NCI-H2029 treated with DMSO at 0.1 percent for 48 hours (cell line): ENCODE data around the gene ZBED6.
"Not testable (repeated sequence)": the region's sequence is repeated elsewhere in the genome, so short reads cannot be mapped to it uniquely, and the experiment has no call there.

Experiments
- DNase-seq: peaks from one replicate; lab custom pipeline; 2025; lab: John Stamatoyannopoulos, UW

ZBED6 gene

GRCh38 chr1:203795441-203796235 lies at the start of gene ZBED6, which contains the start of gene ZC3H11A:
Gene ZBED6 (plus strand): TSS chr1:203795623. CDS start chr1:203797523, 1,900 bp downstream.
Gene ZC3H11A (plus strand): TSS chr1:203795623. CDS start chr1:203817071, 21,448 bp downstream.
- DNase-seq = peak; percentile 89

GRCh38 chr1:203746281-203746680 lies 49.1 kb upstream of the ZBED6 start:
- no peak for DNase-seq

GRCh38 chr1:203751051-203751450 lies 44.4 kb upstream of the ZBED6 start:
- no peak for DNase-seq

- not testable (repeated sequence) for DNase-seq
Measured at GRCh38 chr1:203751618-203752361, 43.6 kb upstream of the ZBED6 start.

GRCh38 chr1:203754455-203754864 lies 41.0 kb upstream of the ZBED6 start:
- DNase-seq = no peak

- DNase-seq = no peak
Measured at GRCh38 chr1:203756036-203756435, 39.4 kb upstream of the ZBED6 start.

- DNase-seq = not testable (repeated sequence)
Measured at GRCh38 chr1:203758749-203759148, 36.7 kb upstream of the ZBED6 start.

GRCh38 chr1:203760506-203760905 lies 34.9 kb upstream of the ZBED6 start:
- no peak for DNase-seq

- not testable (repeated sequence) for DNase-seq
Measured at GRCh38 chr1:203761958-203762357, 33.5 kb upstream of the ZBED6 start.

GRCh38 chr1:203763505-203763904 lies 31.9 kb upstream of the ZBED6 start:
- no peak for DNase-seq

- DNase-seq = no peak
Measured at GRCh38 chr1:203764105-203765028, 31.1 kb upstream of the ZBED6 start.

GRCh38 chr1:203765029-203765837 lies 30.2 kb upstream of the ZBED6 start, which contains the start of gene LAX1:
Gene LAX1 (plus strand): TSS chr1:203765183. CDS start chr1:203765566, 383 bp downstream.
- no peak for DNase-seq

GRCh38 chr1:203768256-203768655 lies 27.2 kb upstream of the ZBED6 start:
- no peak for DNase-seq

- no peak for DNase-seq
Measured at GRCh38 chr1:203769505-203770343, 25.7 kb upstream of the ZBED6 start.

- no peak for DNase-seq
Measured at GRCh38 chr1:203771901-203772301, 23.5 kb upstream of the ZBED6 start.

- DNase-seq = no peak
Measured at GRCh38 chr1:203772836-203773235, 22.6 kb upstream of the ZBED6 start.

- DNase-seq = no peak
Measured at GRCh38 chr1:203776636-203777035, 18.8 kb upstream of the ZBED6 start.

- no peak for DNase-seq
Measured at GRCh38 chr1:203777596-203777995, 17.8 kb upstream of the ZBED6 start.

- DNase-seq = no peak
Measured at GRCh38 chr1:203778146-203778545, 17.3 kb upstream of the ZBED6 start.

- no peak for DNase-seq
Measured at GRCh38 chr1:203778789-203779188, 16.6 kb upstream of the ZBED6 start.
